ENCODE results near the gene TDRD1.

The TDRD1 gene

GRCh38 chr10:114188900-114189299 is 9.7 kb downstream of the TDRD1 start:
- Mint-ChIP-seq H3K27ac (no peak overlapping the region), H3K4me1 (peaks cover 5% of the 10 kb centered on the region), H3K36me3 (no peaks in the 10 kb centered on the region), H3K9me3 (no peaks in the 10 kb centered on the region), H3K27me3 (peaks cover 15% of the 10 kb centered on the region), H3K4me3 (no peak overlapping the region)
- no peak for ATAC-seq

- Mint-ChIP-seq H3K27me3 (peaks cover 15% of the 10 kb centered on the region), H3K36me3 (no peaks in the 10 kb centered on the region), H3K9me3 (no peaks in the 10 kb centered on the region), H3K27ac (no peak overlapping the region), H3K4me1 (peaks cover 5% of the 10 kb centered on the region), H3K4me3 (no peak overlapping the region)
- no peak for ATAC-seq
These were observed 10.5 kb downstream of the TDRD1 start for GRCh38 chr10:114189700-114190099.

- peaks cover 28% of the 10 kb centered on the region for H3K27me3 Mint-ChIP-seq
- no peaks in the 10 kb centered on the region for H3K9me3 Mint-ChIP-seq
- H3K36me3 Mint-ChIP-seq = no peaks in the 10 kb centered on the region
- H3K27ac Mint-ChIP-seq = no peak overlapping the region
- H3K4me1 Mint-ChIP-seq = no peaks in the 10 kb centered on the region
- no peak overlapping the region for H3K4me3 Mint-ChIP-seq
- ATAC-seq = no peak
These were observed 15.9 kb downstream of the TDRD1 start for GRCh38 chr10:114195079-114195478.

GRCh38 chr10:114199239-114199638 is 20.1 kb downstream of the TDRD1 start:
- H3K27me3 Mint-ChIP-seq = peaks cover 46% of the 10 kb centered on the region
- no peaks in the 10 kb centered on the region for H3K36me3 Mint-ChIP-seq

GRCh38 chr10:114202812-114203211 is 23.7 kb downstream of the TDRD1 start:
- no peaks in the 10 kb centered on the region for H3K9me3 Mint-ChIP-seq
- no peaks in the 10 kb centered on the region for H3K36me3 Mint-ChIP-seq
- H3K27me3 Mint-ChIP-seq = peaks cover 36% of the 10 kb centered on the region
- H3K4me3 Mint-ChIP-seq = no peak overlapping the region
- no peak for ATAC-seq
- no peak overlapping the region for H3K27ac Mint-ChIP-seq
- H3K4me1 Mint-ChIP-seq = no peaks in the 10 kb centered on the region

More at GRCh38 chr10:114199239-114199638, 20.1 kb downstream of the TDRD1 start:
- H3K27ac Mint-ChIP-seq = no peak overlapping the region
- no peak for ATAC-seq
- H3K9me3 Mint-ChIP-seq = no peaks in the 10 kb centered on the region
- H3K4me1 Mint-ChIP-seq = no peaks in the 10 kb centered on the region
- H3K4me3 Mint-ChIP-seq = no peak overlapping the region

- Mint-ChIP-seq H3K27me3 (peaks cover 4% of the 10 kb centered on the region), H3K36me3 (no peaks in the 10 kb centered on the region), H3K9me3 (no peaks in the 10 kb centered on the region), H3K4me1 (no peaks in the 10 kb centered on the region), H3K27ac (no peak overlapping the region), H3K4me3 (no peak overlapping the region)
- ATAC-seq = no peak
These were observed 27.7 kb downstream of the TDRD1 start for GRCh38 chr10:114206902-114207301.

- Mint-ChIP-seq H3K4me1 (no peaks in the 10 kb centered on the region), H3K4me3 (no peak overlapping the region), H3K36me3 (no peaks in the 10 kb centered on the region), H3K27ac (no peak overlapping the region), H3K9me3 (no peaks in the 10 kb centered on the region), H3K27me3 (no peaks in the 10 kb centered on the region)
- no peak for ATAC-seq
These were observed 28.2 kb downstream of the TDRD1 start for GRCh38 chr10:114207349-114207748.

GRCh38 chr10:114208351-114208750 is 29.2 kb downstream of the TDRD1 start:
- Mint-ChIP-seq H3K4me1 (no peaks in the 10 kb centered on the region), H3K9me3 (no peaks in the 10 kb centered on the region), H3K27me3 (no peaks in the 10 kb centered on the region), H3K27ac (no peak overlapping the region), H3K4me3 (no peak overlapping the region), H3K36me3 (no peaks in the 10 kb centered on the region)
- ATAC-seq = no peak

- no peak overlapping the region for H3K27ac Mint-ChIP-seq
- no peak overlapping the region for H3K4me3 Mint-ChIP-seq
- no peaks in the 10 kb centered on the region for H3K9me3 Mint-ChIP-seq
- no peaks in the 10 kb centered on the region for H3K36me3 Mint-ChIP-seq
- no peaks in the 10 kb centered on the region for H3K4me1 Mint-ChIP-seq
- no peak for ATAC-seq
- no peaks in the 10 kb centered on the region for H3K27me3 Mint-ChIP-seq
These were observed 33.0 kb downstream of the TDRD1 start for GRCh38 chr10:114212153-114212552.

GRCh38 chr10:114215033-114215432 is 35.9 kb downstream of the TDRD1 start:
- Mint-ChIP-seq H3K27me3 (no peaks in the 10 kb centered on the region), H3K9me3 (no peaks in the 10 kb centered on the region), H3K27ac (no peak overlapping the region), H3K4me3 (no peak overlapping the region), H3K36me3 (no peaks in the 10 kb centered on the region), H3K4me1 (no peaks in the 10 kb centered on the region)
- ATAC-seq = no peak

GRCh38 chr10:114220281-114220680 is 41.1 kb downstream of the TDRD1 start:
- H3K36me3 Mint-ChIP-seq = no peaks in the 10 kb centered on the region
- ATAC-seq = no peak
- H3K9me3 Mint-ChIP-seq = no peaks in the 10 kb centered on the region
- peaks cover 14% of the 10 kb centered on the region for H3K27me3 Mint-ChIP-seq
- no peaks in the 10 kb centered on the region for H3K4me1 Mint-ChIP-seq
- H3K4me3 Mint-ChIP-seq = no peak overlapping the region
- no peak overlapping the region for H3K27ac Mint-ChIP-seq

GRCh38 chr10:114221235-114221634 is 42.1 kb downstream of the TDRD1 start:
- Mint-ChIP-seq H3K27me3 (peaks cover 17% of the 10 kb centered on the region), H3K4me3 (no peak overlapping the region), H3K36me3 (no peaks in the 10 kb centered on the region), H3K4me1 (no peaks in the 10 kb centered on the region), H3K27ac (no peak overlapping the region), H3K9me3 (no peaks in the 10 kb centered on the region)
- ATAC-seq = no peak

GRCh38 chr10:114223066-114223465 is 43.9 kb downstream of the TDRD1 start:
- no peaks in the 10 kb centered on the region for H3K36me3 Mint-ChIP-seq
- no peaks in the 10 kb centered on the region for H3K9me3 Mint-ChIP-seq
- no peak overlapping the region for H3K4me3 Mint-ChIP-seq
- no peak for ATAC-seq
- no peak overlapping the region for H3K27ac Mint-ChIP-seq
- H3K4me1 Mint-ChIP-seq = no peaks in the 10 kb centered on the region
- peaks cover 25% of the 10 kb centered on the region for H3K27me3 Mint-ChIP-seq

GRCh38 chr10:114228156-114228555 is 49.0 kb downstream of the TDRD1 start:
- no peaks in the 10 kb centered on the region for H3K4me1 Mint-ChIP-seq
- H3K27me3 Mint-ChIP-seq = peaks cover 53% of the 10 kb centered on the region
- H3K4me3 Mint-ChIP-seq = no peak overlapping the region
- no peaks in the 10 kb centered on the region for H3K9me3 Mint-ChIP-seq
- ATAC-seq = no peak
- H3K27ac Mint-ChIP-seq = no peak overlapping the region
- no peaks in the 10 kb centered on the region for H3K36me3 Mint-ChIP-seq

GRCh38 chr10:114232561-114233176 is 53.5 kb downstream of the TDRD1 start:
- Mint-ChIP-seq H3K4me3 (no peak overlapping the region), H3K27me3 (peaks cover 68% of the 10 kb centered on the region)
- ATAC-seq = no peak

GRCh38 chr10:114233482-114233881 is 54.3 kb downstream of the TDRD1 start:
- peaks cover 5% of the 10 kb centered on the region for H3K4me1 Mint-ChIP-seq
- ATAC-seq = peak; percentile 34
- H3K27me3 Mint-ChIP-seq = peaks cover 76% of the 10 kb centered on the region
- no peak overlapping the region for H3K4me3 Mint-ChIP-seq
- no peak overlapping the region for H3K27ac Mint-ChIP-seq
- H3K36me3 Mint-ChIP-seq = no peaks in the 10 kb centered on the region
- no peaks in the 10 kb centered on the region for H3K9me3 Mint-ChIP-seq

More at GRCh38 chr10:114232561-114233176, 53.5 kb downstream of the TDRD1 start:
- no peaks in the 10 kb centered on the region for H3K36me3 Mint-ChIP-seq
- H3K27ac Mint-ChIP-seq = no peak overlapping the region
- H3K9me3 Mint-ChIP-seq = no peaks in the 10 kb centered on the region
- no peaks in the 10 kb centered on the region for H3K4me1 Mint-ChIP-seq

GRCh38 chr10:114234132-114234531 is 55.0 kb downstream of the TDRD1 start:
- ATAC-seq = no peak
- H3K27me3 Mint-ChIP-seq = peaks cover 79% of the 10 kb centered on the region
- H3K9me3 Mint-ChIP-seq = no peaks in the 10 kb centered on the region
- no peaks in the 10 kb centered on the region for H3K36me3 Mint-ChIP-seq
- H3K4me1 Mint-ChIP-seq = peaks cover 12% of the 10 kb centered on the region
- no peak overlapping the region for H3K4me3 Mint-ChIP-seq
- H3K27ac Mint-ChIP-seq = no peak overlapping the region
